GM18951 (cell line): Measurements from ENCODE around the gene SCAPER.

Experiments used
- POLR2A ChIP-seq: IDR thresholded peaks from 4 replicates; pipeline ENCODE4 v1.6.1; 2011; ENCODE audit warnings: mild to moderate bottlenecking; ENCODE audit not compliant: insufficient read length, insufficient read depth; ENCODE audit errors: extremely low read depth
- in situ Hi-C: fragments of 300-500 bp; cut with MboI; formaldehyde crosslinking; loops from one replicate; pipeline ENCODE4 v1.12.0; 2022; ENCODE audit warnings: low sequenced_read_pairs, mixed read lengths, inconsistent platforms; ENCODE audit not compliant: unreplicated experiment

The SCAPER gene

GRCh38 chr15:76339305-76340197 lies 565.6 kb downstream of the SCAPER start:
- no peak for TF ChIP-seq POLR2A
- in situ Hi-C loops: no loop called here

GRCh38 chr15:76338486-76339304 lies 566.4 kb downstream of the SCAPER start:
- in situ Hi-C loops: no loop called here
- no peak for TF ChIP-seq POLR2A

- TF ChIP-seq POLR2A: no peak
- in situ Hi-C loops: no loop called here
These were observed 567.2 kb downstream of the SCAPER start for GRCh38 chr15:76337696-76338485.

- in situ Hi-C loops: no loop called here
- no peak for TF ChIP-seq POLR2A
These were observed 568.0 kb downstream of the SCAPER start for GRCh38 chr15:76337059-76337695.

GRCh38 chr15:76336254-76337058 lies 568.7 kb downstream of the SCAPER start, which contains the start of gene ISL2:
ISL2 (plus strand) TSS chr15:76336773; CDS start chr15:76336884, 111 bp downstream.
- peak; percentile 92 for TF ChIP-seq POLR2A
- in situ Hi-C loops: no loop called here

GRCh38 chr15:76335307-76336253 lies 569.6 kb downstream of the SCAPER start:
- TF ChIP-seq POLR2A: peak; percentile 10
- in situ Hi-C loops: no loop called here

GRCh38 chr15:76334438-76335306 lies 570.5 kb downstream of the SCAPER start:
- in situ Hi-C loops: no loop called here
- TF ChIP-seq POLR2A: no peak

GRCh38 chr15:76333720-76334437 lies 571.3 kb downstream of the SCAPER start:
- in situ Hi-C loops: no loop called here
- TF ChIP-seq POLR2A: no peak

- in situ Hi-C loops: no loop called here
- no peak for TF ChIP-seq POLR2A
These were observed 571.8 kb downstream of the SCAPER start for GRCh38 chr15:76333309-76333708.
